Measurements from ENCODE around the gene KPNB1. TPM values are rescaled to one million over a fixed set of nuclear protein-coding genes. Genes with fewer than 3 reads are reported as not detected.

KPNB1 gene
- total and polyA plus RNA-seq, 4 donors = 40.1 to 258 (median 158) TPM

DNA sequence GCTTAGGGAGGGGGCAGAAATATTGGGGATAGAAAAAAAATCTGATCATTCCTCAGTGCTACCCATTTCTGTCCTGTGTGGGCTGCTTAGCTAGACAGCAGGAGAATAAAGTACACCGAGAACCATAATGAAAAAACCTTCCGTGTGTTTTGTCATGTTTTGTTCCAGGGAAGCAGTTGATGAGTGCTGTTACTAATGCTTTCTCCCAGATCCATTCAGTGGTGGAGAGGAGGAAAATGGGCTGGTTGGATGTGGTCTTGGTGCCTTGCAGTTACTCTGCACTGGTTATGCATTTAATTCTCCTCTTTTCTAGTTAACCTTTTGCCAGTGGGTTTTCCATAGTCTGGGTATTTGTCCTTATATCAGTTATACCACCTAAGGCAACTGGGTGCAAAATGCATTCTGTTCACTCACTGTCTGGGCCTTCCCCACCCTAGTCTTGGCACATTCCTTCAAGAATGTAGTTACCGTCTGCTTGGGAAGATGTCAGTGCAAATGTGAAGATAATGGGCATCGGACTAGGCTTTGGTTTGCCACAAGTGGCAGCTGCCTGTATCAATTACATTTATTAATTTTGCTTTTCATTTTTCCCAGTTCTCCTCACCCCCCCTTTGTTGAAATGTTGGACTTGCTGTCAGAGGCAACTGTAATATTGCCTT lies 34.9 kb downstream of the KPNB1 start:
- H3K27ac ChIP-seq (ENCODE audit: low read depth in 1 of 2, low read length in 1 of 2) = no peak overlapping the region
- H3K27me3 ChIP-seq (ENCODE audit: control insufficient read depth in 3 of 3, insufficient read depth in 3 of 3, low read length in 2 of 3) = no peaks in the 10 kb centered on the region
- TF ChIP-seq, protein P1, sequence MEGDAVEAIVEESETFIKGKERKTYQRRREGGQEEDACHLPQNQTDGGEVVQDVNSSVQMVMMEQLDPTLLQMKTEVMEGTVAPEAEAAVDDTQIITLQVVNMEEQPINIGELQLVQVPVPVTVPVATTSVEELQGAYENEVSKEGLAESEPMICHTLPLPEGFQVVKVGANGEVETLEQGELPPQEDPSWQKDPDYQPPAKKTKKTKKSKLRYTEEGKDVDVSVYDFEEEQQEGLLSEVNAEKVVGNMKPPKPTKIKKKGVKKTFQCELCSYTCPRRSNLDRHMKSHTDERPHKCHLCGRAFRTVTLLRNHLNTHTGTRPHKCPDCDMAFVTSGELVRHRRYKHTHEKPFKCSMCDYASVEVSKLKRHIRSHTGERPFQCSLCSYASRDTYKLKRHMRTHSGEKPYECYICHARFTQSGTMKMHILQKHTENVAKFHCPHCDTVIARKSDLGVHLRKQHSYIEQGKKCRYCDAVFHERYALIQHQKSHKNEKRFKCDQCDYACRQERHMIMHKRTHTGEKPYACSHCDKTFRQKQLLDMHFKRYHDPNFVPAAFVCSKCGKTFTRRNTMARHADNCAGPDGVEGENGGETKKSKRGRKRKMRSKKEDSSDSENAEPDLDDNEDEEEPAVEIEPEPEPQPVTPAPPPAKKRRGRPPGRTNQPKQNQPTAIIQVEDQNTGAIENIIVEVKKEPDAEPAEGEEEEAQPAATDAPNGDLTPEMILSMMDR (IDR thresholded peaks at IDR 0.05; ENCODE audit: control extremely low read depth, extremely low read depth) = no peak
- no peaks in the 10 kb centered on the region for H3K9me3 ChIP-seq (ENCODE audit: control insufficient read depth in 4 of 4, insufficient read depth in 3 of 4, low read length in 3 of 4)
- no peak overlapping the region for H3K9ac ChIP-seq (ENCODE audit: insufficient read depth in 1 of 2, low read length in 2 of 2)
- H3K4me3 ChIP-seq = no peak overlapping the region
- WGBS, 2 donors = 91 to 92% methylated on average over 4 of the region's 4 CpGs
- peaks cover 20 to 46% (median 25%) of the 10 kb centered on the region in 4 donors for H3K36me3 ChIP-seq (ENCODE audit: control insufficient read depth in 4 of 4, insufficient read depth in 4 of 4, low read length in 4 of 4)
- H3K4me1 ChIP-seq (ENCODE audit: control insufficient read depth in 5 of 5, insufficient read depth in 5 of 5, low read length in 5 of 5) = peaks cover 0 to 17% (median 3%) of the 10 kb centered on the region in 5 donors
- no peak for DNase-seq
- ATAC-seq (ENCODE audit: insufficient read depth, low FRiP score) = no peak

DNA sequence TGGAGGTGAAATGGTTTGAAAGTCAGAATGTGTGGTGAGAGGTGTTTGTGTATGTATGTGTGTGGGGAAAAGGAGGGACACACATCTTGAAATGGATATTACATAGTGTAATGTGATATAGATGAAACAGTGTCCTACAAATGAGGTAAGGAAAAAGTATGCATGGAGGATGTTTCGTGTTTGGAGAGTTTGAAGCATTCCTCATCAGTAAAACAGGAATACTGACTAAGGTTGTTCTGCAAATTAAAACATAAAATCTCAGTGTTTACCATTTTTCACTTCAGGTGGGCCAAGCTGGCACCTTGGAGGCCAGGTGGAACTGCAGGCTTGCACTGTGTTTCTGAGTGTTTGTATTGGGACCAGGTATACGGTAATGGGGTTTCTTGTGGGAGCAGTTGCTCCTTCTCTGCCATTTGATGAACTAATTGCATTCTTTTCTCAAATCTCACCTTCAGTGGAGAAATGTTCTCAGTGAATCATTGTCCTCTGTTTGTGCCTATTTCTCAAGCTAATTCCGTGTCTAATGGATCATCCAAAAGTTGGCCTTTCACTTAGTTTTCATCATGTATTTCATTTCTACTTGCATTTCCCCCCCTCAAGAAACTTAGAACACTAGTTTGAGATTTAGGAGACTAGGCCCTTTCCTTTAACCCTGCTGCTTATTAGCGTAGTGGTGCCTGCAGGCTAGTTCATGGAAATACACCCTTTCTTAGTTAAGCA lies 36.0 kb downstream of the KPNB1 start:
- peaks cover 0 to 17% (median 3%) of the 10 kb centered on the region in 5 donors for H3K4me1 ChIP-seq (ENCODE audit: control insufficient read depth in 5 of 5, insufficient read depth in 5 of 5, low read length in 5 of 5)
- H3K27ac ChIP-seq (ENCODE audit: low read depth in 1 of 2, low read length in 1 of 2) = no peak overlapping the region
- ATAC-seq (ENCODE audit: insufficient read depth, low FRiP score) = no peak
- 88% methylated on average over 4 of the region's 4 CpGs for WGBS, 2 donors
- no peaks in the 10 kb centered on the region for H3K27me3 ChIP-seq (ENCODE audit: control insufficient read depth in 3 of 3, insufficient read depth in 3 of 3, low read length in 2 of 3)
- peak overlapping the region in 1 of 2 donors; percentile 13 for H3K9ac ChIP-seq (ENCODE audit: insufficient read depth in 1 of 2, low read length in 2 of 2)
- TF ChIP-seq, protein P1 (IDR thresholded peaks at IDR 0.05; ENCODE audit: control extremely low read depth, extremely low read depth) = no peak
- no peaks in the 10 kb centered on the region for H3K9me3 ChIP-seq (ENCODE audit: control insufficient read depth in 4 of 4, insufficient read depth in 3 of 4, low read length in 3 of 4)
- DNase-seq = no peak
- H3K4me3 ChIP-seq = no peak overlapping the region
- H3K36me3 ChIP-seq (ENCODE audit: control insufficient read depth in 4 of 4, insufficient read depth in 4 of 4, low read length in 4 of 4) = peaks cover 11 to 36% (median 16%) of the 10 kb centered on the region in 4 donors

DNA sequence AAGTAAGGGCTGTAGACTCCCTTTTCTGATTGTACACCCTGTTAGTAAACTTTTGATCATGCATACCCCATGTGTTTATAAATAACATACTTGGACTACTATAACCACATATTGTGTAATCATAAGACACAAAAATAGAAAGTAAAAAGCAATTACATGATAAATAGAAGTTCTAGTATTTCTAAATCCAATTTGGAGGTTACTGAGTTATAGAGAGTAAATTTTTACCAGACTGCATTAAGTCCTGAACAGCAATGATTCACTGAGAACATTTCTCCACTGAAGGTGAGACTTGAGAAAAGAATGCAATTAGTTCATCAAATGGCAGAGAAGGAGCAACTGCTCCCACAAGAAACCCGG lies 36.5 kb downstream of the KPNB1 start:
- ATAC-seq (ENCODE audit: insufficient read depth, low FRiP score) = no peak
- WGBS, 2 donors = 72 to 77% methylated on average over 1 of the region's 1 CpG

More for the DNA sequence above, 36.5 kb downstream of the KPNB1 start:
- no peaks in the 10 kb centered on the region for H3K9me3 ChIP-seq (ENCODE audit: control insufficient read depth in 4 of 4, insufficient read depth in 3 of 4, low read length in 3 of 4)
- peaks cover 0 to 17% (median 3%) of the 10 kb centered on the region in 5 donors for H3K4me1 ChIP-seq (ENCODE audit: control insufficient read depth in 5 of 5, insufficient read depth in 5 of 5, low read length in 5 of 5)
- H3K4me3 ChIP-seq = no peak overlapping the region
- peak in 1 of 3 donors; percentile 31 for DNase-seq
- H3K27ac ChIP-seq (ENCODE audit: low read depth in 1 of 2, low read length in 1 of 2) = no peak overlapping the region
- no peaks in the 10 kb centered on the region for H3K27me3 ChIP-seq (ENCODE audit: control insufficient read depth in 3 of 3, insufficient read depth in 3 of 3, low read length in 2 of 3)
- peaks cover 11 to 34% (median 15%) of the 10 kb centered on the region in 4 donors for H3K36me3 ChIP-seq (ENCODE audit: control insufficient read depth in 4 of 4, insufficient read depth in 4 of 4, low read length in 4 of 4)
- H3K9ac ChIP-seq (ENCODE audit: insufficient read depth in 1 of 2, low read length in 2 of 2) = peak overlapping the region in 1 of 2 donors; percentile 13
- TF ChIP-seq, protein P1 (IDR thresholded peaks at IDR 0.05; ENCODE audit: control extremely low read depth, extremely low read depth) = no peak

Data from lung (tissue), 12 donors.